ENCODE measurements around the gene NOXA1.

DNA sequence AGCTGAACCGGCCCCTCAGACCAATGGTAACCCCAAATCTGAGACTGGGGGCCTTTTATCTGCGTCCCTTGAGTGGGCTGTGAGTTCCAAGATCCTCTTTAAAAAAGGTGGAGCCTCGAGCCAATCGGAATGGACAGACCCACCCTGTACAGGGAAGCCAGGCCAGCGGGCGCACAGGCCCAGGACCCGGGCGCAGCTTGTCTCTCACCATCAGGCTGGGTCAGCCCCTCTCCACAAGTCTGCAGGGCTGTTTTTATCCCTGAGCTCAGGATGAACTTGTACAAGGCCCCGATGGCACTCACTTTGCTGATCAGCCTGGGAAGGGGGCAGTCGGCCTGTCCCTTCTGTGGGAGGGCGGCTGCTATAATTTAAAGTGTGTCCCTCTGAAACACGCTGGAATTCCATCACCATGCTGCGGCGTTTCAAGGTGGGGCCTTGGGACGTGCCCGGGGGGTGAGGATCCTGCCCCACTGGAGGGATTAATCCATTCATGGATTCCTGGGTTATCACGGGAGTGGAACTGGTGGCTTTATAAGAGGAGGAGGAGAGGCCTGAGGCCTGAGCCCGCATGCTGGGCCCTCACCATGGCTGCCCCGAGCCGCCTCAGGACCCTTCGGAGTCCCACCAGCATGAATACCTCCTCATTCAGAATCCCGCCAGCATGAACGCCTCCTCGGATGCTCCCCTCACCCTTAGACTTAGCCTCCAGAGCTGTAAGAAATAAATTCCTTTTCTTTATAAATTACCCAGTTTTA, 14.4 kb upstream of the NOXA1 start:
- TF ChIP-seq, protein P1, sequence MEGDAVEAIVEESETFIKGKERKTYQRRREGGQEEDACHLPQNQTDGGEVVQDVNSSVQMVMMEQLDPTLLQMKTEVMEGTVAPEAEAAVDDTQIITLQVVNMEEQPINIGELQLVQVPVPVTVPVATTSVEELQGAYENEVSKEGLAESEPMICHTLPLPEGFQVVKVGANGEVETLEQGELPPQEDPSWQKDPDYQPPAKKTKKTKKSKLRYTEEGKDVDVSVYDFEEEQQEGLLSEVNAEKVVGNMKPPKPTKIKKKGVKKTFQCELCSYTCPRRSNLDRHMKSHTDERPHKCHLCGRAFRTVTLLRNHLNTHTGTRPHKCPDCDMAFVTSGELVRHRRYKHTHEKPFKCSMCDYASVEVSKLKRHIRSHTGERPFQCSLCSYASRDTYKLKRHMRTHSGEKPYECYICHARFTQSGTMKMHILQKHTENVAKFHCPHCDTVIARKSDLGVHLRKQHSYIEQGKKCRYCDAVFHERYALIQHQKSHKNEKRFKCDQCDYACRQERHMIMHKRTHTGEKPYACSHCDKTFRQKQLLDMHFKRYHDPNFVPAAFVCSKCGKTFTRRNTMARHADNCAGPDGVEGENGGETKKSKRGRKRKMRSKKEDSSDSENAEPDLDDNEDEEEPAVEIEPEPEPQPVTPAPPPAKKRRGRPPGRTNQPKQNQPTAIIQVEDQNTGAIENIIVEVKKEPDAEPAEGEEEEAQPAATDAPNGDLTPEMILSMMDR (conservative IDR thresholded peaks at IDR 0.05; ENCODE audit: low read depth, low read length): no peak
- TF ChIP-seq EZH2 (IDR thresholded peaks at IDR 0.05; ENCODE audit: borderline replicate concordance, low read depth, low read length, poor library complexity, severe bottlenecking): no peak
